Stimulated activated CD4-positive, alpha-beta T cell treated with anti-CD3 and anti-CD28 coated beads, TNF-alpha, amount 100 ng/mL, for 4 hours (primary cell): ENCODE measurements around the gene ANGEL2.
"Not testable (repeated sequence)": the region's sequence is repeated elsewhere in the genome, so short reads cannot be mapped to it uniquely, and the experiment has no call there.

Experiments used
- DNase-seq, 3 experiments: peaks; one replicate each; pipeline ENCODE4 v3.0.0-alpha.2; 2020; ENCODE audit warnings: low read depth in 3 of 3

ANGEL2 gene, protein sequence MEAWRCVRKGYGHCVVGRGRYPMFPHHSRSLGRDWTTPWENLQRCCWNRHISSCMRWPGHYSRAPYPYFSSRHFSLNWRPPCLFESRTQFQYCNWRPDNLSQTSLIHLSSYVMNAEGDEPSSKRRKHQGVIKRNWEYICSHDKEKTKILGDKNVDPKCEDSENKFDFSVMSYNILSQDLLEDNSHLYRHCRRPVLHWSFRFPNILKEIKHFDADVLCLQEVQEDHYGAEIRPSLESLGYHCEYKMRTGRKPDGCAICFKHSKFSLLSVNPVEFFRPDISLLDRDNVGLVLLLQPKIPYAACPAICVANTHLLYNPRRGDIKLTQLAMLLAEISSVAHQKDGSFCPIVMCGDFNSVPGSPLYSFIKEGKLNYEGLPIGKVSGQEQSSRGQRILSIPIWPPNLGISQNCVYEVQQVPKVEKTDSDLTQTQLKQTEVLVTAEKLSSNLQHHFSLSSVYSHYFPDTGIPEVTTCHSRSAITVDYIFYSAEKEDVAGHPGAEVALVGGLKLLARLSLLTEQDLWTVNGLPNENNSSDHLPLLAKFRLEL

DNA sequence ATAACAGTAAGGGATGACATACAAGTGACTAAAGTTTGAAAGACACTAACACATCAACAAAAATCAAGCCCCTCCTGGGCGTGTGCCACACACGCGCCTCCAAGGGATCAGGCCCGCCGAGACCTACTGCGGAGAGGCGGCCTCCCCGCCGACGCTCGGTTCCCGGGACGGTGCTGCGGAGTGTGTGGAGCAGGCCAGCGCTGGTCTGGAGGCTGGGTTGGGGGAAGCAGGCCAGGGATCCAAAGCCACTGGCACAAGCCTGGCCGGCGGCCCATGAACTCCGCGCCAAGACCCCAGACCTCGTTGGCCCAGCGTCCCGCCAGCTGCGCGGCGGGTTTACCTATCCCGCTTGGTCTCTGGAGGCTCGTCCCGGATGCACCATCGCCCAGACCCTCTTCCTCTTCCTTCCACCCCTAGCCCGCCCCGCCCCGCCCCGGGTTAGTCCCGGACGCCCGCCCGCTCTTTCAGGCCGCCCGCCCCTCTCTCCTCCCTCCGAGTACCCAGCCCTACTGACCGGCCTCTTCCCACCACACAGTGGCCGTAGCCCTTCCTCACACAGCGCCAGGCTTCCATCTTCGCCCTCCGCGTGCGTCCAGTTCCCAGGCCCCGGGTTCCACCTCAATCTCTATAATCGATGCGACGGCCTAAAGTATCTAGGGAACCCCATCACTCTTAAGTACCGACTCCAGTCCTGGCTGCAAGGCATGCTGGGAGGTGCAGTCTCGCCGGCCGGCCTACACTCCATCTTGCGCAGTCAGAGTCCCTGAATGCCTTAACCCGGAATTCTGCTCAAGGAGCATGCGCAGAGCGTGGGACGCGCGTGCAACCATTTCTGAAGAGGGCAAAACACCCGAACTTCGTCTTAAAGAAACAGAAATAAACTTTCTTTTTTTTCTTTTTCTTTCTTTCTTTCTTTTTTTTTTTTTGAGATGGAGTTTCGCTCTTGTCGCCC lies at the start of gene ANGEL2:
TSS of gene ANGEL2 (minus strand) at position 769 of the 952 bp plus-strand sequence. CDS start at position 573, 196 bp downstream.
- DNase-seq = peak; percentile 79 to 91 (median 89)

DNA sequence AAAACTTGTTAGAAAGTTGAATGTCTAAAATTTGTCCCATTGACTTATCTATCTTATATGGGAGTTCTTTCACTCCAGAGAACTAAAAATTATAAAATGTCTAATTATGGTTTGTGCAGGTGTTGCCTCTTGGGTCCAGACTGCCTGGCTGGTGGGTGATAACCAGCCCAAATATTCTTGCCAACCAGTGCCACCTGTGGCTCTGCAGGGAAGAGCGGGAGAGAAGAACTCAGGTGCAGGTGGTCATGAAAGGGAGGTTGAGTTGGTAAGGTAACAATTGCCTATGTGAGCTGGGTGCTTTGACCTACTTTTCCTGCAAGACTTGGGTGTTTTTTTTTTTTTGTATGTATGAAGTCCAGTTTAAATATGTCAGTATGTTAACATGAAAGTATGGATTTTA lies 45.6 kb upstream of the ANGEL2 start:
- DNase-seq = no peak

DNA sequence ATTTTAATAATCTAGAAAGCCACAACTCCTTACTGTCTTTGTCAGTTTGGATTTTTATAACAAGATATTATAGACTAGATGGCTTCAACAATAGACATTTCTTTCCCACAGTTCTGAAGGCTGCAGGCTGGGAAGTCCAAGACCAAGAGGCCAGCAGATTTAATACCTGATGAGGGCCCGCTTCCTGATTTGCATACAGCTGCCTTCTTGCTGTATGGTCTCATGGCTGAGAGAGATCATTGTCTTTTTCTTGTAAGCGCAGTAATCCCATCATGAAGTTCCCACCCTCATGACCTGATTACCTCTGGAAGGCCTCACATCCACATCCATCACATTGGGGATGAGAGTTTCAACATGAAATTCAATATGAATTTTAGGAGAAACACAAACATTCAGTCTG lies 45.2 kb upstream of the ANGEL2 start:
- no peak for DNase-seq

DNA sequence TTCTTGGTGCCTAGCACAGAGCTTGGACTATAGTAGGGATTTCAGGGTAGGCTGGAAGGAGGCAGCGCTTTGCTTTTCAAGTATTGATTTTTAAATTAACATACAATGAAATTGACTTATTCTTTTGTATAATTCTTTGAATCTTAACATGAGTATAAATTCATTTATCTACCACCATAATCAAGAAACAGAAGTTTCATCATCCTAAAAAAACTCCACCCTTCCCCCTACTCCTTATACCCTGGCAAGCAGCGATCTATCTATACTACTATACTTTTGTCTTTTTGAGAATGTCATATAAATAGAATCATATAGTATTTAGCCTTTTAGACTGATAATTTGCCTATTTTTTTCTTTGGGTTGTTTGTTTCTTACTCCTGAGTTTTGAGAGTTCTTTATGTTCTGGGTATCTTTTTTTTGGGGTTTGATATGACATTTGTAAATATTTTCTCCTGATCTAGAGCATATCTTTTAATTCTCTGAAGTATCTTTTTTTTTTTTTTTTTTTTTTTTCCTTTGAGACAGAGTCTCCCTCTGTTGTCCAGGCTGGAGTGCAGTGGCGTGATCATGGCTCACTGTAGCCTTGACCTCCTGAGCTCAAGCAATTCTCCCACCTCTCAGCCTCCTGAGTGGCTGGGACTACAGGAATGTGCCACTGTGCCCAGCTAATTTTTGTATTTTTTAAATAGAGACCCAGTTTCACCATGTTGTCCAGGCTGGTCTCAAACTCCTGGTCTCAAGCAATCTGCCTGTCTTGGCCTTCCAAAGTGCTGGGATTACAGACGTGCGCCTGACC lies 41.8 kb upstream of the ANGEL2 start:
- DNase-seq = no peak

DNA sequence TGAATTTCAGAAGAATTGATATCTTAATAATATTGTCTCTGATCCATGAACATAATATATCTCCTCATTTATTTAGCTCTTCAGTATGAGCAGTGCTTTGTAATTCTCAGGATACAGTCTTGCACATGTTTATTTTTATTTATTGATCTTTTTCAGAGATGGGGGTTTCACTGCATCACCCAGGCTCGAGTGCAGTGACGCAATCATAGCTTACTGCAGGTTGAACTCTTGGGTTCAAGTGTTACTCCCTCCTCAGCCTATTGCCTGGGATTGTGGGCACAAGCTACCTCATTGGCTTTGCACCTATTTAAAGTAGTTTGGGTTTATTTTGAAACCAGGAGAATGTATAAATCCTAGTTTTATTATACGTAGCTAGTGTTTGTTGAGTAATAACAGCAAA lies 40.1 kb upstream of the ANGEL2 start:
- DNase-seq = no peak

DNA sequence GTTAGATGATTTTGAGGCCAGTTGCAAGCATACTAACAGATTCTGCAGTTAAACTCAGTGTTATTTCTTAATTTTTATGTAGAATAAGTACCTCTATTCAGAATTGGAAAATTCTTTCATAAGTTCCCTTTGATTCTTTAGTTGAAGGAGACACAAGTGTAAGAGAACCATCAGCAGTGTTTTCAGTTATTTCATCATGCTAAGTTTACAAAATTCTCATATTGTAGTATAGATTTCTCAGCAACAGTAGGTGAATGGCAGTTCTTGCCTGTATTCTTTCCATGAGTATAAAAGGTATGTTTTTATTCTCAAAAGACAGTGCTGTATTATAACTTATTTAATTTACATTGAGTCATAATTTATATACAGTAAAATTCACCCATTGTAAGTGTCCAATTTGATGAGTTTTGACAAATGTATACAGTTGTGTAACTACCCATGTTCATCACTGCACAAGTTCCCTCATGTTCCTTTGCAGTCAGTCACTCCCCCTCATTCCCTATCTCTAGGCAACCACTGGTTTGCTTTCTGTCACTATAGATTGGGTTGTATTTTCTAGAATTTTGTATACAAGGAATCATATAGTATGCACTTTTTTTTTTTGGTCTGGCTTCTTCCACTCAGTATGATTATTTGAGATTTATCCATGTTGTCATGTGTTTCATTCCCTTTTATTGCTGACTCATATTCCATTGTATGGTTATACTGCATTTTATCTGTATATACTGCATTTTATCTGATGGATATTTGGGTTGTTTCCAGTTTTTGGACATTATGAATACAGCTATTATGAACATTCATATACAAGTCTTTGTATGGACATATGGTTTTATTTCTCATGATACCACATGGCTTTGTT lies 39.3 kb upstream of the ANGEL2 start:
- no peak for DNase-seq

DNA sequence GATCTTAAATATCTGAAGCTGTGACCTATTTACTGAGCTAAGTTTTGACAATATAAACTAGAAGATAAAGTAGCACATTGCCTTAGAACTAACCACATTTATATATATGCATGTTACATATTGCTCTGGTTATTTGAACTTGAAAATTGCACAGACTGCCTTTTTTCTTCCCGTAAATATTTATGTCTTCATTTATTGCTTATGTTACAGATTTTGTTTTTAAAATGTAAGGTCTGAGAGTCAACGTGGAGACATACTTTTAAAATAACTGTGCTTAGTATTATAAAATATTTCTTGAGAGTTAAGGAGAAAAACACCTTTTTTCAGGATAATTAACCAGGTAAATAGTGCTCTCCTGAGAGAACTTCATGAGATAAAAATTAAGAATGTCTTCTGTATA lies 38.5 kb upstream of the ANGEL2 start:
- DNase-seq = no peak

DNA sequence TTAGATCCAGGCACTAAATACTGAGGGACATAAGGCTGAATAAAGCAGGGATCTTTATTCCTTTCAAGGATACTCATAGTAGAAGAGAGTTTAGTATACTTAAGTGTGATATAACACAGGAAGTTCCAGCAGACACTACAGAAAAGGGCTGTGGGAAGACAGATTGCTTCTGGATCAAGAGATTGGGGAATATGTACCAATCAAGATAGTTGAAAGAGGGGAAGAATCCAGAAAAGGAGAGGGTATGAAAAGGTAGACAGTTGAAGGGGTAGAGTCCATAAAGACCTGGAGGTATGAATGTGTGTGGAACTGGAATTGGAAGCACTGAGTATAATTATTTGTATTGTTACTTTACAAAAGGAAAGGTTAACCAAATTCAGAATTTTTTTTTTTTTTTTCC lies 37.8 kb upstream of the ANGEL2 start:
- DNase-seq = no peak

DNA sequence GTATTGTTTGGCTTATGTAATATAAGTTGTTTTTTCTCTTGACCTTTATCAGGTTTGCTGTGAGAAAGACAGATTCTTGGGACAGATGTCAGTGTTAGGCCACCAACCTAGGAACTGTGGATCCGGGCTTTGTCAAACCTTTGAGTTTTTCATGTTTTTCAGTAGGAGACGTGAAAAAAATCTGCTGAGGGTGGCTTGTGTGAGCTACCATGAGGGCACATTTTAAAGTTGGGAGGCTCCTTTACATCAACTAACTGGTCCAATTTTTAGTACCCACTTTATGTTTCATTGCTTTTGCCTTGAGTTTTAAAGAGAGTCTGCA lies 36.2 kb upstream of the ANGEL2 start:
- no peak for DNase-seq

DNA sequence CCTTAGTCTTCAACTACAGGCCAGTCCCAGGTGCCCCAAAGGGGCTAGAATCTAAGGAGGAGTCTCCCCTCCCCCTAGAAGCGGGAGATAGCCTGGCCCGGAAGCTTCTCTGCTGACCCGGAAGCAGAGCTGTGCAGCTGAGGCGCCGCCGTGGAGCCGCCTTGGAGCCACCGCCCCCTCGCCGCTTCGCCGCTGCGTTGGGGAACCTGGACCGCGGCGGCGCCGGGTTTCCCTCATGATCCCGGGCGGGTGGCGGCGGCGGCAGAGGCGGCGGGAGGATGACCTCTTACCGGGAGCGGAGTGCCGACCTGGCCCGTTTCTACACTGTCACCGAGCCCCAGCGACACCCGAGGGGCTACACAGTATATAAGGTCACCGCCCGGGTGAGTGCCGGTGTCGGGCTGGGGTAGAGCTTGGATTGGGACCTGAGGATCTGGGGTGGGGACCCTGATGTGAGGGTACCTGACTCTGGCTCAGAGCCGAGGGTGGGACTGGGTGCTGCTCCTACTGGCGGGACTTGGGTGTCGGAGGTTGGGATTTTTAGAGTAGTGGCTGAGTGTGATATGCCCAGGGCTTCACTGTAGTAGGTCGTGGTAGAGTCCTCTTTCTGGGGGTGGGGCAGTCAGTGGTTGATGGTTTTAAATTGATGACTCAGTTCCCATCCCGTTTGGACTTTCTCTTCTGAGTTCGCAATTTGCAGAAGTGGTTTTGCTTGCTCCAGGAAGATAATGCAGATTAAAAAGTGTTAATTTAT lies 35.6 kb upstream of the ANGEL2 start, which contains the start of gene RPS6KC1:
TSS of gene RPS6KC1 (plus strand) at position 115 of the 754 bp plus-strand sequence. CDS start at position 279, 164 bp downstream.
- DNase-seq = peak; percentile 68 to 73 (median 71)

DNA sequence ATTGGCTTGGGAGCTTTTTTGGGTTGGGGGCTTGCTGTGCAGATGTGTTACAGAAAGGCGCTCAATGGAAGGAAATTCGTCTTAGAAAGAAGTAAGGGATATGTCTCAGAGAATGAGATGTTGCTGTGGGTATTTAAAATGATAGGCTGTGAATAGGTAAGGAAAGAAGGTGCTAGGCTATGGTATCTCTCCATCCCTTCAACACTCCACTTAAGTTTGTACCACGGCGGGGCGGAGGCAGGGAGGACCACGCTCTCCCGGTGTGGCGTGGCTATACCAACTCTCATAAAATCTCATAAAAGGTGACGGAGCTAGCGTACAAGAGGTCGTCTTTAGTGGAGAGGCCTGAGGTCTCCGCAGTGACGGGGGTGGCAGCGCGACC lies 35.1 kb upstream of the ANGEL2 start:
- DNase-seq = no peak

DNA sequence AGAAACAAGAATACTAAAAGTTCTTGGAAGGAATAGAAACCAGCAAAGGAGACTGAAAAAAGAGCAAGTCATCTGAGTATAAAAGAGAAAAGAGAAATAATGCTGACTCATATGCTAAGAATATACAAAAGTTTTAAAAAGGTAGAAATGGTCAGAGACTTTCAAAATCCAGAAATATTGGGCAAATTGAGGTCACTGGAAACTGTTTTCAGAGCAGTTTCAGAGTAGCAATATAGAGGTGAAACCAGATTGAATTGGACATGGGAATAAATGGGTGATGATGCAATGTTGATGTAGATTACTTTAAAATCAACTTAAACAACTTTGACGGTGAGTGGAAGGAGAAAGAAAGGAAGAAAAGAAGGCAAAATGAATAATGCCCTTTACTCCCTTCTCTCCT lies 33.6 kb upstream of the ANGEL2 start:
- DNase-seq = no peak

DNA sequence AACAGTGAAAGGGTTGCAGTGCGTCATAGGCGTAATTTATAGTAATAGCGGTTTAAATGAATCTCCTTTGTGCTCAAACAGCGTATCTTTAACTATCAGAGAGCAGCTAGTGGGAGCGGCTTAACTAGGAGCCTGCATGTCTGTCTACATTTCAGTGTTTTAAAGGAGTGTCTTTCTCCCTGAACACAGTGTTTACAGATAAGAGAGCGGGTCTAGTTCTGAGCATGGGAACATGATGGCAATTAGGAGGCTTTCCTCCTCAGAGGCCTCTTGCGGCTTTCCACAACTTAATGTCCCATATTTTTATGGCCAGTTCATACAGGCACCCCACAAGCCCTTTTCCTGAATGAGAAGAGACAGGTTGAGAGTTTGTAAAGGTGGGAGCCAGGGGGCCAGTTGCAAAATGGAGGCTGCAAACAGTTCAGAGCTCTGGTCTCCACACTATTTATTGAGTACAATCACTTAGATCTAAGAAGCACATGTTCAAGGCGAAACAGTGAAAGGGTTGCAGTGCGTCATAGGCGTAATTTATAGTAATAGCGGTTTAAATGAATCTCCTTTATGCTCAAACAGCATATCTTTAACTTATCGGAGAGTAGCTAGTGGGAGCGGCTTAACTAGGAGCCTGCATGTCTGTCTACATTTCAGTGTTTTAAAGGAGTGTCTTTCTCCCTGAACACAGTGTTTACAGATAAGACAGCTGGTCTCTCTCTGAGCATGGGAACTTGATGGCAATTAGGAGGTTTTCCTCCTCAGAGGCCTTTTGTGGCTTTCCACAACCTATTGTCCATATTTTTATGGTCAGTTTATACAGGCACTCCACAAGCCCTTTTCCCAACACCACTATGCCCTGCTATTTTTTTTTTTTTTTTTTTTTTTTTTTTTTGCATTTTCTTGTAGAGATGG lies 29.9 kb upstream of the ANGEL2 start:
- DNase-seq = not testable (repeated sequence)

DNA sequence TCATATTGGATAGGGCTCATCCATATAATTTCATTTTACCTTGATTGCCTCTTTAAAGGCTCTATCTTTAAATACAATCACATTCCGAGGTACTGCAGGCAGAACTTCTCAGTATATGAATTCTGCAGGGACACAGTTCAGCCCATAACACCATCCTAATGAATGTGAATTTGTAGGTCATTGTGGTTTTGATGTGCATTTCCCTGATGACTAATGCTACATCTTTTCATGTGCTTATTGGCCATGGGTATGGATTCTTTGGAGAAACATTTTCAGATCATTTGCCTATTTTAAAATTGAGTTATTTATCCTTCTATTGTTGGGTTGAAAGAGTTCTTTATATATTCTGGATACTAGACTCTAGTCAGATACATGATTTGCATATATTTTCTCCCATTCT lies 25.8 kb upstream of the ANGEL2 start:
- DNase-seq = no peak

DNA sequence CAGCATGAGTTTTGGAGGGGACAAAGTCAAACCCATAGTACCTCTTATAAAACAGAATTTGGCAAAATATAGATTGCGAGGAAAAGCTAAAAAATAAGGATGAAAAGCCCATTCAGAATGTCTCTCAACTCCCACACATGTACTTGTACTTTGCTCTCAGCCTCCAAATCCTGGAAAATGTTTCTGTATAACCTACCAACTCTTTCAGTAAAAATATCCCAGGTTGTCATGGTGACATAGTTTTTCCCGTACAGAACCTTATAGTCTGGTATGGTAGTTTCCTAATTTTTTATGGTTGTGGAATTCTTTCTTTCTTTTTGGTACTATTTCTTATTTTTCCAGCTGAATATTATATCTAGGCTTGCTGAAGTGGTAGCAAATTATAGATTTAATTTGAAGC lies 19.9 kb upstream of the ANGEL2 start:
- no peak for DNase-seq

DNA sequence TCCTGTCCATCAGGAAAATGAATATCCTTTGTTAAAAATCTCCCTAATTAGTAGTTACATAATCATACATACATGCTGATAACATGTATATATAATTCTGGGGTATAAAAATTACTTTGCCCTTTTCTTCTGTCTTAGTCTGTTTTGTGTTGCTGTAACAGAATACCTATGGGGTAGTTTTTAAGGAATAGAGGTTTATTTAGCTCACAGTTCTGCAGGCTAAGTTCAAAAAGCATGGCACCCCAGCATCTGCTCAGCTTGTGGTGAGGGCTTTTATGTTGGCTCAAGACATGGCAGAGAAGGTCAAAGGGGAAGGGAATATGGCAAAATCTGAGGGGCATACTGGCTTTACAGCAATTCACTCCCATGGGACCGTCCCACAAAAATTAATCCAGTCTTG lies 19.0 kb upstream of the ANGEL2 start:
- DNase-seq = no peak

DNA sequence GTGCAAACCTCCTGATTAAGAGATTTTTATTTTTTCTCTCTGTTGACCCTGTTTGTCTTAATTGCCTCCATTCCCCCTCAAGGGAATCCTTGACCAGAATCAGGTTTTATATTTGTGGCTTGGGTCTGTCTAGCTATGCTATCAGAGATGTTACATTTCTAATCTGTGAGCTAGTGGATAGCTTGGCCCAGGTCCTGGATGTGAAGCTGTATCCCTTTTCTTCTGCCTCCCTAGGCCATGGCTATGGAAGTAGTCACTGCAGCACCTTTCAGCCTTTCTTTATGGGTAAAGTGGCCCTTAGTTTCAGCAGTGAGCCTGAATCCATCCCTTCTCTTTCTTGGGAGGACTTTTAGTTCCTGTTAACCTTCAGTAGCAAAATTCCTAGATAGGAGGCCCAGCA lies 17.0 kb upstream of the ANGEL2 start:
- no peak for DNase-seq

DNA sequence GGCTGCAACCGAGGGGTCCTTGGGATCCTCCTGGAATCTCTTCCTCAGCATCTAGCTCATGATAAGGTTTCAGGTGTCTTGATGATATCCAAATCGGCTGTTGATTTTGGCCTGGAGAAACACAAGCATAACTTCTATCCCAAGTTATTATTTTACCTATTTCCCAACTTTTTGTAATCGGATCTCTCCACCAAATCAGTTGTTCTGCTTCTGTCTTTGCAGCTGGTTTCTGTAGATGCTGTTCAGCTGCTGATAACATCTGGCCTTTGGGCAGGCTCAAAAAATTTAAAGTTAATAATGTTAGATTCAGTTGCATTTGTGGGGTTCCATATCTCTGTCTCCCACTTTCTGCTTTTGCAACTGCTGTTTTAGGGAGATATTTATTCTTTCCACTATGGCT lies 11.4 kb upstream of the ANGEL2 start:
- DNase-seq = not testable (repeated sequence)

DNA sequence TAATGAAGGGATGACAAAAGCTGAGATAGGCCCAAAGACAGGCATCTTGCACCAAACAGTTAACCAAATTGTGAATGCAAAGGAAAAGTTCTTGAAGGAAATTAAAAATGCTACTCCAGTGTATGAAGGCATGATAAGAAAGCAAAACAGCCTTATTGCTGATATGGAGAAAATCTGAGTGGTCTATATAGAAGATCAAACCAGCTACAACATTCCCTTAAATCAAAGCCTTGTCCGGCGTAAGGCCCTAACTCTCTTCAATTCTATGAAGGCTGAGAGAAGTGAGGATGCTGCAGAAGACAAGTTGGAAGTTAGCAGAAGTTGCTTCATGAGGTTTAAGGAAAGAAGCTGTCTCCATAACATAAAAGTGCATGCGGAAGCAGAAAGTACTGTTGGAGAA lies 4.3 kb upstream of the ANGEL2 start:
- no peak for DNase-seq
